ENCODE results near the gene AUTS2.

Gene AUTS2

GRCh38 chr7:70657571-70657970 is 1059.3 kb downstream of the AUTS2 start:
- no peak for DNase-seq (ENCODE audit: extremely low spot score)
- TF ChIP-seq FOXK2 (IDR thresholded peaks at IDR 0.05) (no peak), L3MBTL2 (conservative IDR thresholded peaks at IDR 0.05) (0 out of 2 replicates have a peak, but pooled peaks have one; percentile 13)
- ChIA-PET CTCF (interaction anchor here (0.9 to 2.1 kb wide), 2 partner anchors 10 to 73 kb away, joined by 3 to 7 read pairs; no protein-coding TSS in a partner anchor), POLR2A (interaction anchor here (0.6 to 1.1 kb wide), 2 partner anchors 9 to 15 kb away, joined by 3 read pairs; no protein-coding TSS in a partner anchor)

GRCh38 chr7:70657989-70658632 is 1059.8 kb downstream of the AUTS2 start:
- CTCF ChIA-PET: interaction anchor here (0.9 to 2.1 kb wide), 2 partner anchors 10 to 73 kb away, joined by 3 to 7 read pairs; no protein-coding TSS in a partner anchor
- POLR2A ChIA-PET: interaction anchor here (0.6 to 1.1 kb wide), 2 partner anchors 9 to 16 kb away, joined by 3 read pairs; no protein-coding TSS in a partner anchor

GRCh38 chr7:70659263-70659662 is 1061.0 kb downstream of the AUTS2 start:
- POLR2A ChIA-PET: no interaction called here
- TF ChIP-seq NFRKB (IDR thresholded peaks at IDR 0.05) (no peak), SUZ12 (IDR thresholded peaks at IDR 0.05) (no peak), ZNF384 (IDR thresholded peaks at IDR 0.05) (no peak), ELF4 (IDR thresholded peaks at IDR 0.05) (no peak), ARNT (IDR thresholded peaks at IDR 0.05) (no peak), CTBP1 (IDR thresholded peaks at IDR 0.05; ENCODE audit: borderline replicate concordance) (no peak), PKNOX1 (IDR thresholded peaks at IDR 0.05) (no peak), SP1 (IDR thresholded peaks at IDR 0.05) (no peak), FOXK2 (IDR thresholded peaks at IDR 0.05) (no peak)
- DNase-seq (ENCODE audit: extremely low spot score): no peak
- CTCF ChIA-PET: interaction anchor here (2.1 kb wide), 1 partner anchor 11 kb away, joined by 7 read pairs; no protein-coding TSS in a partner anchor

More at GRCh38 chr7:70657989-70658632, 1059.8 kb downstream of the AUTS2 start:
- TF ChIP-seq FOXK2 (IDR thresholded peaks at IDR 0.05): no peak
- no peak for TF ChIP-seq HDGF (IDR thresholded peaks at IDR 0.05; ENCODE audit: borderline replicate concordance)
- TF ChIP-seq PKNOX1 (IDR thresholded peaks at IDR 0.05): no peak
- TF ChIP-seq ZNF384 (IDR thresholded peaks at IDR 0.05): no peak
- TF ChIP-seq FOXM1 (IDR thresholded peaks at IDR 0.05; ENCODE audit: borderline replicate concordance): no peak
- no peak for TF ChIP-seq FOXA1 (IDR thresholded peaks at IDR 0.05)
- no peak for TF ChIP-seq SUZ12 (IDR thresholded peaks at IDR 0.05)
- TF ChIP-seq ARNT (IDR thresholded peaks at IDR 0.05): no peak
- DNase-seq (ENCODE audit: extremely low spot score): no peak

GRCh38 chr7:70660154-70660818 is 1062.0 kb downstream of the AUTS2 start:
- POLR2A ChIA-PET: no interaction called here
- no peak for DNase-seq (ENCODE audit: extremely low spot score)
- CTCF ChIA-PET: no interaction called here
- TF ChIP-seq FOXK2 (IDR thresholded peaks at IDR 0.05) (no peak), ELF4 (IDR thresholded peaks at IDR 0.05) (no peak), FOXM1 (IDR thresholded peaks at IDR 0.05; ENCODE audit: borderline replicate concordance) (no peak), SUZ12 (IDR thresholded peaks at IDR 0.05) (no peak), LEF1 (IDR thresholded peaks at IDR 0.05; ENCODE audit: borderline replicate concordance) (no peak), HDGF (IDR thresholded peaks at IDR 0.05; ENCODE audit: borderline replicate concordance) (no peak), TARDBP (IDR thresholded peaks at IDR 0.05) (no peak), NFRKB (IDR thresholded peaks at IDR 0.05) (no peak), SP1 (IDR thresholded peaks at IDR 0.05) (no peak), ZNF384 (IDR thresholded peaks at IDR 0.05) (no peak), FOXA1 (IDR thresholded peaks at IDR 0.05) (no peak), L3MBTL2 (conservative IDR thresholded peaks at IDR 0.05) (no peak), PKNOX1 (IDR thresholded peaks at IDR 0.05) (no peak), CTBP1 (IDR thresholded peaks at IDR 0.05; ENCODE audit: borderline replicate concordance) (no peak), BHLHE40 (IDR thresholded peaks at IDR 0.05; ENCODE audit: borderline replicate concordance) (no peak)

- no peak for DNase-seq (ENCODE audit: extremely low spot score)
- POLR2A ChIA-PET: no interaction called here
- TF ChIP-seq BHLHE40 (IDR thresholded peaks at IDR 0.05; ENCODE audit: borderline replicate concordance) (no peak), TARDBP (IDR thresholded peaks at IDR 0.05) (no peak), FOXM1 (IDR thresholded peaks at IDR 0.05; ENCODE audit: borderline replicate concordance) (no peak), PKNOX1 (IDR thresholded peaks at IDR 0.05) (no peak), ZNF384 (IDR thresholded peaks at IDR 0.05) (no peak), FOXK2 (IDR thresholded peaks at IDR 0.05) (no peak), SP1 (IDR thresholded peaks at IDR 0.05) (no peak), ELF4 (IDR thresholded peaks at IDR 0.05) (no peak), ARNT (IDR thresholded peaks at IDR 0.05) (no peak), SUZ12 (IDR thresholded peaks at IDR 0.05) (no peak), HDGF (IDR thresholded peaks at IDR 0.05; ENCODE audit: borderline replicate concordance) (no peak), LEF1 (IDR thresholded peaks at IDR 0.05; ENCODE audit: borderline replicate concordance) (no peak), NFRKB (IDR thresholded peaks at IDR 0.05) (no peak), FOXA1 (IDR thresholded peaks at IDR 0.05) (no peak)
- CTCF ChIA-PET: no interaction called here
These were observed 1062.5 kb downstream of the AUTS2 start for GRCh38 chr7:70660819-70661191.
